Pancreas (tissue), 10 donors: ENCODE results near the gene GTF2F2. TPM values are rescaled to one million over a fixed set of nuclear protein-coding genes. Genes with fewer than 3 reads are reported as not detected.

Source experiments
- ATAC-seq, 4 donors: fragments of 200-7000 bp; cut with Tn5 transposase; one replicate each; pipeline versions ENCODE4 v1.8.0 to v1.9.1; 2020; ENCODE audit warnings: mild to moderate bottlenecking in 4 of 4, moderate library complexity in 4 of 4
- DNase-seq, 6 donors: peaks; one replicate each; pipeline ENCODE4 v3.0.0-alpha.2; 2020
- FAIRE-seq: peaks from 2 replicates; lab custom pipeline; 2012; peaks lifted over from hg19 to GRCh38; lab: Jason Lieb, UNC
- H3K27ac ChIP-seq, 4 donors: fragments of 200-600 bp; sonication (generic); 1 replicate in 3 of 4; 2 replicates in 1 of 4; pipeline versions ENCODE4 v1.5.0 to v1.8.0; 2020
- H3K27me3 ChIP-seq, 4 donors: fragments of 200-600 bp; one replicate each; pipeline ENCODE4 v1.8.0; 2021
- H3K36me3 ChIP-seq, 3 donors: fragments of 200-600 bp; sonication (generic) in 1 of 3; one replicate each; pipeline versions ENCODE4 v1.5.0 to v1.8.0; 2020 to 2021
- H3K4me1 ChIP-seq, 3 donors: fragments of 200-600 bp; one replicate each; pipeline ENCODE4 v1.8.0; 2021
- H3K4me3 ChIP-seq, 4 donors: fragments of 200-600 bp; sonication (generic) in 2 of 4; one replicate each; pipeline versions ENCODE4 v1.5.0 to v1.8.0; 2020 to 2021
- H3K9me3 ChIP-seq, 4 donors: fragments of 200-600 bp; one replicate each; pipeline ENCODE4 v1.8.0; 2021
- CTCF ChIP-seq, 4 donors: fragments of 200-600 bp; sonication (generic) in 3 of 4; IDR thresholded peaks; one replicate each; pipeline versions ENCODE4 v1.5.0 to v1.8.0; 2021; ENCODE audit warnings: antibody characterized with exemption in 4 of 4
- WGBS, 2 donors: extraction: QIAGEN DNeasy Blood & Tissue Kit; methylation state at CpG; one replicate each; pipeline ENCODE4 v1.1.7; 2013; 5-methylcytosine and 5-hydroxymethylcytosine counted together
- intact Hi-C, 3 donors: fragments of 100-400 bp; cut with DNase I; formaldehyde crosslinking; loops; one replicate each; pipeline versions ENCODE4 v1.11.1 to v1.14.2; 2022
- polyA plus RNA-seq, 2 donors: library from polyadenylated mRNA; stranded (reverse); fragments of 200-250 nt; gene quantifications; one replicate each; pipeline ENCODE4 v1.2.3, GENCODE V29; 2013
- total RNA-seq, 6 donors: library from RNA; stranded (reverse); fragmentation: NEBNext Ultra II Directional in 4 of 6; extraction: Animal tissue kit (Norgen Biotek cat#: 25700) in 4 of 6; gene quantifications; one replicate each; pipeline versions ENCODE4 v1.2.1 to v1.2.4, GENCODE V29; 2021 to 2023
- donor health status: healthy with polysubstance abuse.
- donor health status: DM: no; HTN: no; CAD: no; lungs with moderate emphysema.
- donor health status: DM: no; HTN: no; CAD: no.
- donor health status: control.
- donor health status: control.
- donor health status: Bipolar disorder and iron deficiency.
- donor health status: DM: yes; HTN: yes; CAD: no.
- donor health status: DM: no; HTN: no; CAD: no.
- donor health status: DM: no; HTN: no; CAD: no.
- donor health status: DM: yes; HTN: yes; CAD: no.

Gene GTF2F2
- total and polyA plus RNA-seq, 8 donors = 6.0 to 8.6 (median 7.7) TPM

GRCh38 chr13:45156565-45157361, 36.5 kb downstream of the GTF2F2 start:
- Histone ChIP-seq H3K4me1 (no peaks in the 10 kb centered on the region), H3K9me3 (no peaks in the 10 kb centered on the region), H3K27me3 (no peaks in the 10 kb centered on the region), H3K4me3 (no peak overlapping the region), H3K36me3 (no peaks in the 10 kb centered on the region), H3K27ac (no peak overlapping the region)
- 89 to 93% methylated on average over 7 of the region's 7 CpGs for WGBS, 2 donors
- no peak for FAIRE-seq
- no peak for TF ChIP-seq CTCF (IDR thresholded peaks at IDR 0.05)
- ATAC-seq = no peak
- intact Hi-C loops = no loop called here
- DNase-seq = no peak

GRCh38 chr13:45162194-45162593, 41.9 kb downstream of the GTF2F2 start:
- H3K27me3 ChIP-seq = no peaks in the 10 kb centered on the region
- peak in 3 of 4 donors; percentile 32 to 45 (median 36) for ATAC-seq
- no peak overlapping the region for H3K4me3 ChIP-seq
- FAIRE-seq = no peak
- no peaks in the 10 kb centered on the region for H3K9me3 ChIP-seq
- intact Hi-C loops = no loop called here
- no peak for TF ChIP-seq CTCF (IDR thresholded peaks at IDR 0.05)
- no peaks in the 10 kb centered on the region for H3K4me1 ChIP-seq
- WGBS, 2 donors = 89 to 94% methylated on average over 1 of the region's 1 CpG
- no peak for DNase-seq
- H3K27ac ChIP-seq = peak overlapping the region in 3 of 4 donors; percentile 19 to 45 (median 20)
- H3K36me3 ChIP-seq = no peaks in the 10 kb centered on the region

GRCh38 chr13:45162821-45163220, 42.5 kb downstream of the GTF2F2 start:
- DNase-seq = no peak
- ATAC-seq = peak in 2 of 4 donors; percentile 55 to 56
- Histone ChIP-seq H3K27ac (peak overlapping the region in 2 of 4 donors; percentile 20 to 45), H3K4me1 (no peaks in the 10 kb centered on the region), H3K36me3 (no peaks in the 10 kb centered on the region), H3K4me3 (no peak overlapping the region), H3K27me3 (no peaks in the 10 kb centered on the region), H3K9me3 (no peaks in the 10 kb centered on the region)
- intact Hi-C loops = no loop called here
- no peak for FAIRE-seq
- TF ChIP-seq CTCF (IDR thresholded peaks at IDR 0.05) = no peak
- 71 to 77% methylated on average over 1 of the region's 1 CpG for WGBS, 2 donors

- FAIRE-seq (no peak), ATAC-seq (no peak), DNase-seq (no peak)
- intact Hi-C loops = no loop called here
- H3K9me3 ChIP-seq = no peaks in the 10 kb centered on the region
- WGBS, 2 donors = 90 to 92% methylated on average over 3 of the region's 3 CpGs
- H3K27me3 ChIP-seq = no peaks in the 10 kb centered on the region
- H3K4me1 ChIP-seq = peaks cover 0 to 3% (median 0%) of the 10 kb centered on the region in 3 donors
- H3K36me3 ChIP-seq = no peaks in the 10 kb centered on the region
- no peak for TF ChIP-seq CTCF (IDR thresholded peaks at IDR 0.05)
- H3K4me3 ChIP-seq = no peak overlapping the region
- no peak overlapping the region for H3K27ac ChIP-seq
Measured at GRCh38 chr13:45166858-45167257, 46.5 kb downstream of the GTF2F2 start.
